PC-9 (cell line): ENCODE results near the gene KRT79. TPM values are rescaled to one million over a fixed set of nuclear protein-coding genes. Genes with fewer than 3 reads are reported as not detected.

Source experiments
- BruUV-seq: library from RNA; stranded (reverse); fragments of 400-500 nt; replicated peaks from 2 replicates; lab custom pipeline; 2021; lab: Mats Ljungman, UMichigan
- CTCF ChIA-PET: fragments of 300-600 bp; sonication (Branson Sonifier 250); formaldehyde crosslinking; loops from one replicate; lab custom pipeline; 2022; ENCODE audit warnings: antibody characterized with exemption; lab: Charles Lee
- POLR2A ChIA-PET: fragments of 300-600 bp; sonication (Branson Sonifier 250); formaldehyde crosslinking; loops from one replicate; lab custom pipeline; 2022; ENCODE audit warnings: antibody characterized with exemption; ENCODE audit not compliant: unreplicated experiment; lab: Charles Lee
- DNase-seq, 2 experiments: peaks; one replicate each; pipeline versions ENCODE4 v3.0.0 to v3.0.0-alpha.2; 2015 to 2022; ENCODE audit warnings: mixed read lengths in 1 of 2
- H2AFZ ChIP-seq: fragments of 200-600 bp; sonication (generic); 2 replicates; pipeline ENCODE4 v1.8.1; 2017; ENCODE audit warnings: antibody characterized with exemption
- H3F3A ChIP-seq: fragments of 200-600 bp; sonication (generic); 2 replicates; pipeline ENCODE4 v1.8.1; 2017; ENCODE audit warnings: antibody characterized with exemption, mild to moderate bottlenecking, low read depth; ENCODE audit not compliant: insufficient read depth
- H3K27ac ChIP-seq: fragments of 200-600 bp; sonication (generic); 2 replicates; pipeline ENCODE4 v1.6.1; 2016; ENCODE audit warnings: mixed run types
- H3K27me3 ChIP-seq: fragments of 200-600 bp; sonication (generic); 2 replicates; pipeline ENCODE4 v1.6.1; 2016; ENCODE audit warnings: low read depth, mixed run types; ENCODE audit not compliant: insufficient read depth
- H3K36me3 ChIP-seq: fragments of 200-600 bp; sonication (generic); 2 replicates; pipeline ENCODE4 v1.6.1; 2016; ENCODE audit warnings: low read depth, mixed run types
- H3K4me1 ChIP-seq: fragments of 200-600 bp; sonication (generic); replicated peaks from 2 replicates; pipeline ENCODE4 v1.6.1; 2016; ENCODE audit warnings: mixed run types; ENCODE audit not compliant: insufficient read depth
- H3K4me2 ChIP-seq: fragments of 200-600 bp; sonication (generic); 2 replicates; pipeline ENCODE4 v1.6.1; 2017; ENCODE audit warnings: mixed run types
- H3K4me3 ChIP-seq: fragments of 200-600 bp; sonication (generic); 2 replicates; pipeline ENCODE4 v1.6.1; 2016; ENCODE audit warnings: mixed run types
- H3K79me2 ChIP-seq: fragments of 200-600 bp; sonication (generic); 2 replicates; pipeline ENCODE4 v1.6.1; 2017; ENCODE audit warnings: low read depth, mixed run types
- H3K9me2 ChIP-seq: fragments of 200-600 bp; sonication (generic); 2 replicates; pipeline ENCODE4 v1.8.1; 2017; ENCODE audit warnings: mild to moderate bottlenecking; ENCODE audit not compliant: insufficient read depth
- H3K9me3 ChIP-seq: fragments of 200-600 bp; sonication (generic); 2 replicates; pipeline ENCODE4 v1.8.1; 2016; ENCODE audit warnings: low read depth; ENCODE audit not compliant: insufficient read depth
- H4K20me1 ChIP-seq: fragments of 200-600 bp; sonication (generic); 2 replicates; pipeline ENCODE4 v1.8.1; 2017; ENCODE audit not compliant: insufficient read depth
- EZH2 ChIP-seq: fragments of 200-600 bp; sonication (generic); IDR thresholded peaks from 2 replicates; pipeline ENCODE4 v1.8.0; 2017; ENCODE audit warnings: antibody characterized with exemption, low read depth
- intact Hi-C: fragments of 100-400 bp; cut with micrococcal nuclease; formaldehyde crosslinking; loops from one replicate; pipeline ENCODE4 v1.10.0; 2022; ENCODE audit not compliant: unreplicated experiment
- total RNA-seq: library from RNA; stranded (reverse); gene quantifications from 2 replicates; pipeline ENCODE4 v1.2.3, GENCODE V29; 2021
- TF ChIP-seq, protein P1 (sequence below): fragments of 200-600 bp; sonication (generic); conservative IDR thresholded peaks from 2 replicates; pipeline ENCODE4 v1.6.1; 2017; ENCODE audit warnings: mixed run types, antibody characterized with exemption, mild to moderate bottlenecking, moderate library complexity

The KRT79 gene
- total RNA-seq, 1 experiment from 2014 or later, result 0.28 TPM

DNA sequence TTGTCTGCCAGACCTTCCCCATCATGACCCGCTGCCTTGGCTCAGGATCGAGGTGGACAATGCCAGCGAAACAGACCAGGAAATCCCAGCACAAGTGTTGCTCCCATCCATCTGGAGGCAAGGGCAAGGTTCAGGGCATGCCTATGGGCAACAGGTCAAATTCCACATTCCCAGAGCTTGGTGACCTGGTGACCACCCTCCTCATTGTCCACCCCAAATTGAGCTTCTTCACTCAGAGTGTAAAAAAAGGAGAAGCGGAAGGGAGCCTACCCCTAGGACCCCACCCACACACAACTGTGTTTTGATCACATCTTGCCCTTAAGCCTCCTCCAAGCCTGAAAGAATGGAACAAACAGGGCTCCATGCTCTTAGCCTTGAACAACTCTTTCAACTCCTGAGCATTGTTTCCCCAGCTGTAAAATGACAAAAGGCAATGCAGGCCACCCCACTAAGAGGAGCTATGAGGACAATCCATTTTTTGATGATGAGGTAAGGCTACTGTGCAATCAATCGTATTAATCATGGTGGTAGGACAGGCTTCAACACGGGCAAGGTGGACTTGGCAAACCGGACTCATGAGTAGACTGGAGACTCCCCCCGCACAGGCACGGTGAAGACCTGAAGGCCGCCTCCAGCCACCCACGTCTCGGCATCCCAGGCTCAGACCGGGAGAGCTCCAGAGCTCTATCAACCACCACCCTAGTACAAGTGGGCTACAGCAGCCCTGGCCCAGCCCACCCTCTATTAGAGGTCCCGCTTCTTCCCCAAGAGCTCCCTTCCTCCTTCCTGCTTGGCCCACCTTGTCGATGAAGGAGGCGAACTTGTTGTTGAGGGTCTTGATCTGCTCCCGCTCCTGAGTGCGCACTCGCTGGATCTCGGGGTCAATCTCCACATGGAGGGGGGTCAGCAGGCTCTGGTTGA is 866 bp downstream of the KRT79 start:
- intact Hi-C loops, result no loop called here
- DNase-seq, result no peak
- Histone ChIP-seq H3K9me3 (no peaks in the 10 kb centered on the region), H3K4me3 (no peak overlapping the region), H3K27me3 (no peaks in the 10 kb centered on the region), H3K4me2 (no peak overlapping the region), H3K4me1 (peaks cover 16% of the 10 kb centered on the region), H3K9me2 (no peaks in the 10 kb centered on the region), H2AFZ (no peak overlapping the region), H3K27ac (no peak overlapping the region), H3K36me3 (no peaks in the 10 kb centered on the region), H4K20me1 (no peaks in the 10 kb centered on the region), H3K79me2 (no peaks in the 10 kb centered on the region), H3F3A (no peaks in the 10 kb centered on the region)
- ChIA-PET CTCF (interaction anchor here (0.7 kb wide), 1 partner anchor 616 kb away, joined by 3 read pairs; no protein-coding TSS in a partner anchor), POLR2A (no interaction called here)
- no peak for TF ChIP-seq EZH2
- TF ChIP-seq, protein P1, sequence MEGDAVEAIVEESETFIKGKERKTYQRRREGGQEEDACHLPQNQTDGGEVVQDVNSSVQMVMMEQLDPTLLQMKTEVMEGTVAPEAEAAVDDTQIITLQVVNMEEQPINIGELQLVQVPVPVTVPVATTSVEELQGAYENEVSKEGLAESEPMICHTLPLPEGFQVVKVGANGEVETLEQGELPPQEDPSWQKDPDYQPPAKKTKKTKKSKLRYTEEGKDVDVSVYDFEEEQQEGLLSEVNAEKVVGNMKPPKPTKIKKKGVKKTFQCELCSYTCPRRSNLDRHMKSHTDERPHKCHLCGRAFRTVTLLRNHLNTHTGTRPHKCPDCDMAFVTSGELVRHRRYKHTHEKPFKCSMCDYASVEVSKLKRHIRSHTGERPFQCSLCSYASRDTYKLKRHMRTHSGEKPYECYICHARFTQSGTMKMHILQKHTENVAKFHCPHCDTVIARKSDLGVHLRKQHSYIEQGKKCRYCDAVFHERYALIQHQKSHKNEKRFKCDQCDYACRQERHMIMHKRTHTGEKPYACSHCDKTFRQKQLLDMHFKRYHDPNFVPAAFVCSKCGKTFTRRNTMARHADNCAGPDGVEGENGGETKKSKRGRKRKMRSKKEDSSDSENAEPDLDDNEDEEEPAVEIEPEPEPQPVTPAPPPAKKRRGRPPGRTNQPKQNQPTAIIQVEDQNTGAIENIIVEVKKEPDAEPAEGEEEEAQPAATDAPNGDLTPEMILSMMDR, result no peak
- no TSS peak for BruUV-seq

DNA sequence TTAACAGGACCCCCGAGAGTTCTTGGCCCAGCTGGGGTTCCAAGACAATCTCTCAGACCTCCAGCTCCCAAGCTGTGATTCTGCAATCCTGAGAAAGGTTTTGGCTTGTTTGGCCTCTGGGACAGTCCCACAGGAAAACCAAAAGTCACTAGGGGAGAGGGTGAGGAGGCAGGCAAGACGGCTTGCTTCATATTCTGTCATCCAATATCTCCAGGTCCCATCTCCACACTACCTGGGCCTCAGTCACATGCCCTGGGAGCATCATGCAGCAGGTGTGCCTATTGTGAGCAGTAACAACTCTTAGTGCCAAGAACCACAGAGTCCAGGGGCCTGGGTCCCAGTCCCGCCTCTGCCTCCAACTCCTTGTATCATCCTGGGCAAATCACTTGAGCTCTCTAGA is 1.7 kb downstream of the KRT79 start:
- DNase-seq, result no peak
- ChIA-PET CTCF (interaction anchor here (0.6 kb wide), 1 partner anchor 236 kb away, joined by 8 read pairs; no protein-coding TSS in a partner anchor), POLR2A (no interaction called here)
- Histone ChIP-seq H3K4me3 (no peak overlapping the region), H3F3A (no peaks in the 10 kb centered on the region), H3K36me3 (no peaks in the 10 kb centered on the region), H3K4me1 (peaks cover 12% of the 10 kb centered on the region), H2AFZ (no peak overlapping the region), H3K27ac (no peak overlapping the region), H3K27me3 (no peaks in the 10 kb centered on the region), H3K4me2 (no peak overlapping the region), H3K9me2 (no peaks in the 10 kb centered on the region), H3K79me2 (no peaks in the 10 kb centered on the region), H3K9me3 (no peaks in the 10 kb centered on the region), H4K20me1 (no peaks in the 10 kb centered on the region)
- intact Hi-C loops, result no loop called here
- no peak for TF ChIP-seq EZH2
- TF ChIP-seq, protein P1, result no peak
- BruUV-seq, result no TSS peak

DNA sequence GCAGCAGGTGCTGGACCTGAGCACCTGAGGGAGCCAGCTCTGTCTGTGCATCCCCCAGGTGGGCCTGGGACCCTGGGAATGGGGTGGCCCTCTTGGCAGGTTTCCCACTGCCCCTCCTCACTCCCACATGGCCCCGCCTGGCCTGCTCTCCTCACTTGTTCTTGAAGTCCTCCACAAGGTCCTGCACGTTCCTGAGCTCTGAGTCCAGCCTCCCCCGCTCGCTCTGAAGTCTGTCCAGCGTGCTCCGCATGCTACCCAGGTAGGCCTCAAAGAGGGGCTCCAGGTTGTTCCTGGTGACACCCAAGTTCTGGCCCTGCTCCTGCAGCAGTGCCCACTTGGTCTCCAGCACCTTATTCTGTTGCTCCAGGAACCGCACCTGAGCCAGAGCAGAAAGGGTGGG is 2.9 kb downstream of the KRT79 start:
- POLR2A ChIA-PET, result no interaction called here
- no peak overlapping the region for H3K4me2 ChIP-seq
- H3K27me3 ChIP-seq, result no peaks in the 10 kb centered on the region
- no peak overlapping the region for H3K27ac ChIP-seq
- no peaks in the 10 kb centered on the region for H3K9me2 ChIP-seq
- BruUV-seq, result no TSS peak
- no peaks in the 10 kb centered on the region for H3K36me3 ChIP-seq
- TF ChIP-seq, protein P1, result no peak
- TF ChIP-seq EZH2, result no peak
- CTCF ChIA-PET, result no interaction called here
- H3F3A ChIP-seq, result no peaks in the 10 kb centered on the region
- no peaks in the 10 kb centered on the region for H3K79me2 ChIP-seq
- H3K4me3 ChIP-seq, result no peak overlapping the region
- H4K20me1 ChIP-seq, result no peaks in the 10 kb centered on the region
- no peak overlapping the region for H2AFZ ChIP-seq
- no peaks in the 10 kb centered on the region for H3K9me3 ChIP-seq
- no peak for DNase-seq
- intact Hi-C loops, result no loop called here
- H3K4me1 ChIP-seq, result peaks cover 4% of the 10 kb centered on the region; the same call in 1 of the 2 replicates
